HG03039 (cell line): Measurements from ENCODE around the gene APOO.

ENCODE experiments used
- ATAC-seq: cut with Tn5 transposase; IDR thresholded peaks from one replicate; pipeline ENCODE4 v1.9.1; 2021; ENCODE audit warnings: mild to moderate bottlenecking, moderate library complexity; ENCODE audit not compliant: unreplicated experiment

The APOO gene

DNA sequence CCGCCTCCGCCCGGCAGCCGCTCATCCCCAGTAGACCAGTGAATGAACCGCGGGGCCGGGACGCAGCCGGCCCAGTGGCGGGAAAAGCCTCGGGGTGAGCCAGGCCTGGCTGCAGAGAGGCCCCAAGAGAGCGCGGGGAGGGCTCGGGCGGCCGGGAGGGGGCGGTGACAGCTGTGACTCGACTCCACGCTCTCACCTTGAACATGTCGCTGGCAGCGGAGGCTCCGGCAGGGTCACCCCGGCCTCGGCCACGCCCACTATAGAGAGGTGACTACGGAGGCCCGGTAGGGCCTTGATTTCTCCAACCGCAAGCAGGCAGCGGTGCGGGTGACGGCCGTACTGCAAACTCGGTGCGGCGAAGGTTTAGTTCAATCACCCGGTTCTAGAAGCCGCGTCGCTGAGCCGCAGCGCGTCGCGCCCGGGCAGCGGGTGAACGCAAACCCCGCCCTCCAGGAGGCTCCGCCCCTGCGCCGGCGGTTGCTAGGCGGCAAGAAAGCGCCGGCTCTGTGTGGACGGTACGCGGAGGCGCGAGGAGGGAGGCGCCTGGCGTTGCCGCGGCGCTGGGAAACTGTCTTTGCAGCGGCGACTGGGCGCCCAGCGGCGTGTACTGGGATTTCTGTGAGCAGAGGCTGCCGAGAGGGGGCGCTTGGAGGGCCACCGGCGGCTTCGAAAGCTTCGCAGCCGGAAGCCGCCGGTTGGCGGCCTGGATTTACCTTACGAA, at the start of gene APOO, which contains the start of gene CXorf58:
Gene APOO, minus strand, starts transcription at position 441 of the 721 bp plus-strand sequence. Its CDS starts 236 bp downstream, at position 205.
Gene CXorf58, plus strand, starts transcription at position 509 of the 721 bp plus-strand sequence. CDS start 2,297 bp downstream, outside the sequence.
- ATAC-seq: peak; percentile 94

DNA sequence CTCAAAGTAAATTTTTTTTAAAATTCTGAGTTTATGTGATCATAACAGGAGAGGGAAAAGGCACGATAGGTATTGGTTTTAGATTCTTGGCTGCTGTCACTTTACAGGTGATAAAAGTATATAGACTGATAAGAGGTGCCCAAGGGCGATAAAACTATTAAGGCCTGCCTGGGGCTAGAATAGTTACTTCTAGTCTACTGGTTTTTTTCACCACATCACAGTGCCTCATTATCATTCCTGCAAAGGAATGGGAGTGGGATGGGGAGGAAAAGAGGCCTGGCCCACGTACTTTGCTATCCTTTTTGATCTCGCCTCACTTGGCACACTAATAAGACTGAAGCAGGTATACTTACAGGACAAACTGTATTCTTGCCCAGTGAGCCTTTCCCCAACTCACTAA, 46.7 kb upstream of the APOO start:
- ATAC-seq: no peak

DNA sequence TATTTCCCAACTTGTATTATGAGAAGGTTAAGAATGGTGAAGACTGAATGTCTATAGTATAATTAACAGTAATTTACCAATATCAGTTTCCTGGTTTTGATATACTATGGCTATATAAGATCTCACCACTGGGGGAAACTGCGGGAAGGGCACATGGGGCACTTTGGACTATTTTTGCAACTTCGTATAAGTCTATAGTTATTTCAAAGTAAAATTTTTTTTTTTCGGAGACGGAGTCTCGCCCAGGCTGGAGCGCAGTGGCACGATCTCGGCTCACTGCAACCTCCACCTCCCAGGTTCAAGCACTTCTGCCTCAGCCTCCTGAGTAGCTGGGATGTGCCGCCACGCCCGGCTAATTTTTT, 46.2 kb upstream of the APOO start:
- ATAC-seq: no peak

- peak; percentile 96 for ATAC-seq
These were observed 45.5 kb upstream of the APOO start for GRCh38 chrX:23952984-23953907.

- ATAC-seq: no peak
These were observed 44.7 kb upstream of the APOO start for GRCh38 chrX:23952391-23952790.

DNA sequence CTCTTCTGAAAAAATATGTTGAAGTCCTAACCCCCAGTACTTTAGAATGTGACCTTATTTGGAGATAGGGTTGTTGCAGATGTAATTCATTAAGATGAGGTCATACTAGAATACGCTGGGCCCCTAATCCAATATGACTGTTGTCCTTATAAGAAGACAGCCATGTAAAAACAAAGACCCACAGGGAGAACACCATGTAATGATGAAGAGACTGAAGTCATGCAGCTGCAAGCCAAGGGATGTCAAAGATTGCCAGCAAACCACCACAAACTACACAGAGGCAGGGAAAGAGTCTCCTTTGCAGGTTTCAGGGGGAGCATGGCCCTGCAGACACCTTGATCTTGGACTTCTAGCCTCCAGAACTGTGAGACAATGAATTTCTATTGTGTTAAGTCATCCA, 37.5 kb upstream of the APOO start:
- ATAC-seq: no peak

GRCh38 chrX:23944234-23944633, 36.5 kb upstream of the APOO start:
- ATAC-seq: no peak

DNA sequence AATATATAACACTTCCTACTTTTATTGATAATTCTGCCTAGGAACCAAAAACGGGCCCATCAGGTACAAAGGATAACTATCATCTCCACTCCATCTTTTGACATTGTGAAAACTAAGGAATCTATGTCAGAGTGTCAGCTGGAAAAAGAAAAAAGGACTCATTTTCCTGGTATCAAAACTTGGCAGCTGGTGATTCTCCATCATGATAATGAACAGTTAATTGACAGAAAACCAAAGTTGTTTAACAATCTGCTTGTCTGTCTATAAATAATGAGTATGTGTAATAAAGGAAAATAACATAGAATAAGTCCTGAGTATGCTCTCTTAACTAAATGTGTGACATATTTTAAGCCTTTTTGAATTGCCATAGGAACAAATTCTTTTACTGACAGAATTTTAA, 31.5 kb upstream of the APOO start:
- no peak for ATAC-seq

DNA sequence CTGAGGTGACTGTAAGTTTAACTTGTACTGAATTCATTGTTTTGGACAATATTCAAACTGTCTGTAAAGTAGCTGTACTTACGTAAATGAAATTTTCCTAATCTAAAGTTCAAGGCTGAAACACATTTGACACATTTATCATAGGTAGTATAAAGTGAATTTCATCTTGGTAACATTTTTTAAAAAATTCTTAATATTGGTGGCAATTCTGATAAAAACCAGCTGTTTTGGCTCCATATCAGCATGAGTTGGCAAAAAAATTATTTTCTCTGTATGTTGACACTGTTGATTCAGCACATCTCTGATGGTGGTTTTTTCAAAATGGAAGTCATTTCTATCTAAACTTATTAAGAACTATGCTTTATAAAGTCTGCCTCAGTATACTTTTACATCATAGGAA, 31.0 kb upstream of the APOO start:
- no peak for ATAC-seq

DNA sequence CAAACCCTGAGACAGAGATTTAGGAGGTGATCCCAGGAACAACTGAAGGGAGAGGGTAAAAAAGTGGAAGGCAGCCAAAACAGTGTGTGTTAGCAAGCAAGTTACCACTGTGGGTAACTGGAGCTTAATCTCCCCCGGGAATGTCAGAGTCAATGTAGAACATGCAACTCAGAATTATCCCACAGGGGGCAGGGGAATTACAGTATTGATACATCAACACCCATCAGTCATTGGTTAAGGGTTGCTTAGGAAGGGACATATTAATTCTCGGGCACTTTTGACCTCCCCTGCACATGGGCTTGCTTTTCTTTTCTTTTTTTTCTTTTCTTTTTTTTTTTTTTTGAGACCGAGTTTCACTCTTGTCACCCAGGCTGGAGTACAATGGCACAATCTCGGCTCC, 29.4 kb upstream of the APOO start:
- no peak for ATAC-seq

DNA sequence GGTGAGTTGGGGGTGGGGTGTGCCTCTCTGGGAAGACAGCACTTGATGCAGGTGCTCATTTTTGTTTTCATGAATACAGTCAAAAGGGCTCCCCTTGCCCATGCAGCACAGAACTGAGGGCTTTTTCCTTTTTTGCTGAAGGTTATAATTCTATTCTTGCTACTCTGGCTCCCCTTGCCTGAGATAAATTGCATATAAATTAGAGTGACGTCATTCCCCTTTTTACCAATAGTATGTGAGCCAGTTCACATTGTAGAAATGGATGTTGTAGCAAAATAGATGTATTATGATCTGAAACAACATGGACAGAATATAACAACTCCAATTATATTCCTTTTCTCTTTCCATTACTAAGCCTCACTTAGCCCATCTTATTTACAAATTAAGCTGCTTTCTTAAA, 28.4 kb upstream of the APOO start:
- no peak for ATAC-seq

- ATAC-seq: no peak
These were observed 27.4 kb upstream of the APOO start for GRCh38 chrX:23935106-23935505.

- ATAC-seq: no peak
These were observed 24.3 kb upstream of the APOO start for GRCh38 chrX:23932046-23932445.

- no peak for ATAC-seq
These were observed 23.3 kb upstream of the APOO start for GRCh38 chrX:23930894-23931604.

GRCh38 chrX:23926015-23926414, 18.3 kb upstream of the APOO start:
- ATAC-seq: no peak

- no peak for ATAC-seq
These were observed 12.1 kb upstream of the APOO start for GRCh38 chrX:23919706-23920320.

- no peak for ATAC-seq
These were observed 11.4 kb upstream of the APOO start for GRCh38 chrX:23919148-23919547.

DNA sequence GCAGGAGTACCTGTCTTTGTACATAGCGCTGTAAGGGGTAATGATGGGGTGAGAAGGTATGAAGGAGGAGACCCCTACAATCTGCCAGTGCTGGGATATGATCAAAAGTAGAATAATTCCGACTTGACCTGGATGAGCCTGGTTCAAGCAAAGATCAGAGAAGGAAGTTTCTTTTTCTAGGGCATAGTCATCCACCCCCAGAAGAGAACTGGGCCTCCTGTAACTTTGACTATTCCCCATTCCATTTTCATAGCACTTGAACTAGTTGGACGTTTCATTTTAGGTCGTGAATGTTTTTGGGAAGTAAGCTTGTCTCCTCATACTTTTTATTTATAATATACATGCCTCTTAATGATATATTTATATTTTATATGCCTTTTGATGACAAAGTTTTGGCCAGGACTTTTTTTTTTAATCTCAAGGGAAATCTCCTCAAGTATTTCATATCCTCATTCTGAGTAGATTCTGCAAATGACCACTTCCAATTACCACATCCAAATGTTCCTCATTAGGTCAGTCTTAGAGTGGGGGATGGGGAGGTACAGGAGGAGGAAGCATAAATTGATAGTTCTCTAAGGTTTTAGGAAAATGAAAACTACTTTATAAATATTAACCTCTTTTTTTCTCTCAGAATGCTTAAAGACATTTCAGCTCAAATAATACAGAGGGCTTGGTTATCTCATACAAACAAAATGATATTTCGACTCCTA, 3.5 kb upstream of the APOO start:
- ATAC-seq: no peak

DNA sequence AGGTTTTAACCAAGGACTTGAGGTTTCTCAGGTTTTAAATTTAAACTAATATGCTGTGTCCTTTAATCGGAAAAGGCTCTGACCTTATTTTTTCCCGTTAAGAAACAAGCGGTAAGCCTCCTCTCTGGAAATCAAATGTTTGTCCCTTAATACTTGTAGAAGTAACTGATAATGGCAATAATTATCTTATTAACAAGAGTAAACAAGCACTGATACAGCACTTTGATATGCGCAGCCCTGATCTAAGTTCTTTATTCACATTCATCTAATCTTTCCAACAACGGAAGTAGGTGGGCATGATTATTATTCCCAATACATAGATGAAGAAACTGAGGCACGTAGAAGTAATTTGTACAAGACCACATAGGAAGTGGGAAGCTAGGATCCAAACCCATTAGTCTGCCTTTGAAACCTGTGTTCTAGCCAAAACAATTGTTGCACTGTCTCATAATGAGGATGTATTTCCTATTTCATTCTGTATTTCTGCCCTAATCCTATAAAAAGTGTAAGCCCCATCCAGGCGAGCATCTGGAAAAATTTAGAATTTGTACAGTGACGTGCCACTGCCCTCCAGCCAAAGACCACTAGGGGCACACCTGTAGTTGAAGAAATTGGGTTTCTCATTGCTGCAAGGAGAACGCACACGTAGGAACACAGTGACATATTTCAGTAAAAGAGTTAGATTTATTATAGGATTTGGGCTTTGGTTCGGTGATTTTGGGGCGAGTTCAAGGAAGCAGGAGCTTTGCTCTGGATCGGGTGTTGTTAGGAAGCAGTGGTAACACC, 674 bp upstream of the APOO start:
- no peak for ATAC-seq

- no peak for ATAC-seq
These were observed 634 bp downstream of the APOO start for GRCh38 chrX:23907111-23907497.
